22Rv1 (cell line): ENCODE results near the gene CCNB3.

Experiments used
- ZFX ChIP-seq: fragments of 450-650 bp; IDR thresholded peaks from 2 replicates; pipeline ENCODE4 v1.6.1; 2017; ENCODE audit warnings: antibody characterized with exemption, borderline replicate concordance
- TF ChIP-seq, protein P1 (sequence below): fragments of 450-650 bp; IDR thresholded peaks from 2 replicates; pipeline ENCODE4 v1.5.1; 2017; ENCODE audit warnings: mild to moderate bottlenecking

DNA sequence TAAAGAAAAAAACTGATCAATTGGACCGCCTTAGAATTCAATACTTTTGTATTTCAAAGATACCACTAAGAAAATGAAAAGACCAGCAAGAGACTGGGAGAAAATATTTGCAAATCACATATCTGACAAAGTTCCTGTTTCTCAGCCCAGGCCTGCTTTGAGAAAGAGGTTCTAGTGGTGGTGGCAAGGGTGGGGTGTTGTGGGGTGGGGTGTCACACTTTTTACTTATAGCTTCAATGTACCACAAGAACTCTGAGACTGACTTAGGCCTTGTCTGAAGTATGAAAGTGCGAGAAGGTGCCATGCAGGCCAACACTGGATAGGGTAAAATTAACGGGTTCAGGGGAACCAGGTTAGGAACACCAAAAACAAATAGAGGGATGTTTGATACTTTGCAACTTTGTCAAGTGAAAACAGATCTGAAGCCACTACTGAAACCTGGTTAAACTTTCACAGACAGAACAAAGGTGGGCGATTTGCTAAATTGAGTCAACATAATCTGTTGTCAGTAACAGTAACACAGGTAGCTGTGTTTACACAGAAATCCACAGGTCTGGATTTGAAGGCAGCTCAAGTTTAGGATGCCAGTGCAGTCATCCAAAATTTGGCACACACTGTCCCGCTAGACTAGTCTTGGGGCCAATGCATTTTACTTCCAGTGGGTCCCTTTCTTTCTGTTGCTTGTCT is 177.3 kb downstream of the CCNB3 start:
- TF ChIP-seq, protein P1, sequence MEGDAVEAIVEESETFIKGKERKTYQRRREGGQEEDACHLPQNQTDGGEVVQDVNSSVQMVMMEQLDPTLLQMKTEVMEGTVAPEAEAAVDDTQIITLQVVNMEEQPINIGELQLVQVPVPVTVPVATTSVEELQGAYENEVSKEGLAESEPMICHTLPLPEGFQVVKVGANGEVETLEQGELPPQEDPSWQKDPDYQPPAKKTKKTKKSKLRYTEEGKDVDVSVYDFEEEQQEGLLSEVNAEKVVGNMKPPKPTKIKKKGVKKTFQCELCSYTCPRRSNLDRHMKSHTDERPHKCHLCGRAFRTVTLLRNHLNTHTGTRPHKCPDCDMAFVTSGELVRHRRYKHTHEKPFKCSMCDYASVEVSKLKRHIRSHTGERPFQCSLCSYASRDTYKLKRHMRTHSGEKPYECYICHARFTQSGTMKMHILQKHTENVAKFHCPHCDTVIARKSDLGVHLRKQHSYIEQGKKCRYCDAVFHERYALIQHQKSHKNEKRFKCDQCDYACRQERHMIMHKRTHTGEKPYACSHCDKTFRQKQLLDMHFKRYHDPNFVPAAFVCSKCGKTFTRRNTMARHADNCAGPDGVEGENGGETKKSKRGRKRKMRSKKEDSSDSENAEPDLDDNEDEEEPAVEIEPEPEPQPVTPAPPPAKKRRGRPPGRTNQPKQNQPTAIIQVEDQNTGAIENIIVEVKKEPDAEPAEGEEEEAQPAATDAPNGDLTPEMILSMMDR = no peak
- TF ChIP-seq ZFX = no peak
